HG03135 (cell line): ENCODE measurements around the gene SLC10A2.
"Not testable (repeated sequence)": the region's sequence is repeated elsewhere in the genome, so short reads cannot be mapped to it uniquely, and the experiment has no call there.

Experiments used
- ATAC-seq: cut with Tn5 transposase; IDR thresholded peaks from one replicate; pipeline ENCODE4 v1.9.1; 2021; ENCODE audit warnings: mild to moderate bottlenecking, moderate library complexity; ENCODE audit not compliant: unreplicated experiment

Gene SLC10A2

GRCh38 chr13:103066079-103066780 lies at the start of gene SLC10A2:
Gene SLC10A2, minus strand, starts transcription at chr13:103066417. Its CDS starts 168 bp downstream, at chr13:103066249.
- no peak for ATAC-seq

GRCh38 chr13:103107580-103107979 lies 41.4 kb upstream of the SLC10A2 start:
- no peak for ATAC-seq

GRCh38 chr13:103104340-103104739 lies 38.1 kb upstream of the SLC10A2 start:
- no peak for ATAC-seq

- ATAC-seq = not testable (repeated sequence)
Measured at GRCh38 chr13:103103456-103103855, 37.2 kb upstream of the SLC10A2 start.

GRCh38 chr13:103102482-103102881 lies 36.3 kb upstream of the SLC10A2 start:
- ATAC-seq = no peak

GRCh38 chr13:103101901-103102300 lies 35.7 kb upstream of the SLC10A2 start:
- no peak for ATAC-seq

- ATAC-seq = no peak
Measured at GRCh38 chr13:103101500-103101899, 35.3 kb upstream of the SLC10A2 start.

GRCh38 chr13:103100830-103101229 lies 34.6 kb upstream of the SLC10A2 start:
- ATAC-seq = no peak

- no peak for ATAC-seq
Measured at GRCh38 chr13:103099722-103100293, 33.6 kb upstream of the SLC10A2 start.

GRCh38 chr13:103098535-103098934 lies 32.3 kb upstream of the SLC10A2 start:
- no peak for ATAC-seq

- ATAC-seq = no peak
Measured at GRCh38 chr13:103097366-103097928, 31.2 kb upstream of the SLC10A2 start.

- not testable (repeated sequence) for ATAC-seq
Measured at GRCh38 chr13:103093649-103094048, 27.4 kb upstream of the SLC10A2 start.

- no peak for ATAC-seq
Measured at GRCh38 chr13:103087275-103087674, 21.1 kb upstream of the SLC10A2 start.

- no peak for ATAC-seq
Measured at GRCh38 chr13:103081435-103081834, 15.2 kb upstream of the SLC10A2 start.

GRCh38 chr13:103078158-103078557 lies 11.9 kb upstream of the SLC10A2 start:
- ATAC-seq = peak; percentile 88

- ATAC-seq = no peak
Measured at GRCh38 chr13:103068836-103069235, 2.6 kb upstream of the SLC10A2 start.

GRCh38 chr13:103067751-103068555 lies 1.7 kb upstream of the SLC10A2 start:
- ATAC-seq = no peak

- ATAC-seq = no peak
Measured at GRCh38 chr13:103066781-103067345, 646 bp upstream of the SLC10A2 start.

- no peak for ATAC-seq
Measured at GRCh38 chr13:103063376-103063775, 2.8 kb downstream of the SLC10A2 start.

- no peak for ATAC-seq
Measured at GRCh38 chr13:103062079-103062478, 4.1 kb downstream of the SLC10A2 start.

GRCh38 chr13:103056008-103056407 lies 10.2 kb downstream of the SLC10A2 start:
- ATAC-seq = no peak
